HepG2 (cell line): Measurements from ENCODE around the gene MYO10. TPM values are rescaled to one million over a fixed set of nuclear protein-coding genes. Genes with fewer than 3 reads are reported as not detected.

ENCODE experiments used
- ATAC-seq: fragments of 200-7000 bp; cut with Tn5 transposase; 3 replicates; pipeline ENCODE4 v1.9.1; 2020; ENCODE audit warnings: mild to moderate bottlenecking, moderate library complexity
- BruUV-seq: library from RNA; stranded (reverse); fragments of 400-500 nt; replicated peaks from 2 replicates; lab custom pipeline; 2021; lab: Mats Ljungman, UMichigan
- CTCF ChIA-PET: fragments of 300-600 bp; formaldehyde crosslinking; extraction: SDS; loops from one replicate; lab custom pipeline; 2021; ENCODE audit warnings: low total read pairs, inconsistent platforms, low intra/inter-chr PET ratio; lab: Yijun Ruan, JAX
- POLR2A ChIA-PET: fragments of 350-600 bp; sonication (Branson Sonifier 250); formaldehyde crosslinking; loops from one replicate; lab custom pipeline; 2020; ENCODE audit warnings: antibody characterized with exemption, inconsistent platforms; lab: Yijun Ruan, JAX
- DNase-seq: peaks from one replicate; pipeline ENCODE4 v3.0.0-alpha.2; 2015; ENCODE audit warnings: low spot score
- FAIRE-seq: peaks from 3 replicates; lab custom pipeline; 2011; peaks lifted over from hg19 to GRCh38; lab: Jason Lieb, UNC
- H2AFZ ChIP-seq: one replicate; pipeline ENCODE4 v1.6.1; 2011; ENCODE audit warnings: low read length, inconsistent platforms
- H3K27ac ChIP-seq: fragments of 300-600 bp; 3 replicates; pipeline ENCODE4 v1.8.0; 2011; ENCODE audit warnings: mixed run types, mild to moderate bottlenecking, mixed read lengths, low read length, inconsistent platforms; ENCODE audit not compliant: insufficient read depth; ENCODE audit errors: extremely low read length
- H3K27me3 ChIP-seq, 2 experiments: fragments of 200-600 bp in 1 of 2; 2 replicates in 1 of 2; 3 replicates in 1 of 2; pipeline versions ENCODE4 v1.6.0 to v1.8.0; 2011; ENCODE audit warnings: low read length in 2 of 2, mild to moderate bottlenecking in 2 of 2, moderate library complexity in 2 of 2, inconsistent platforms in 1 of 2; ENCODE audit not compliant: insufficient read depth in 2 of 2, control insufficient read depth in 1 of 2
- H3K36me3 ChIP-seq, 2 experiments: fragments of 200-600 bp in 1 of 2; replicated peaks in 1 of 2; 2 replicates in 1 of 2; 3 replicates in 1 of 2; pipeline versions ENCODE4 v1.5.1 to v1.8.0; 2011; ENCODE audit warnings: low read length in 2 of 2, inconsistent platforms in 1 of 2; ENCODE audit not compliant: insufficient read depth in 2 of 2, control insufficient read depth in 1 of 2
- H3K4me1 ChIP-seq: 2 replicates; pipeline ENCODE4 v1.5.1; 2012; ENCODE audit warnings: low read length, inconsistent platforms; ENCODE audit not compliant: insufficient read depth
- H3K4me2 ChIP-seq: 2 replicates; pipeline ENCODE4 v1.6.0; 2011; ENCODE audit warnings: low read depth, low read length, inconsistent platforms
- H3K4me3 ChIP-seq, 3 experiments: fragments of 200-600 bp in 1 of 3; sonication (generic), shearing (Covaris generic) in 1 of 3; replicated peaks in 1 of 3; 2 replicates each; pipeline ENCODE4 v1.5.1; 2011 to 2016; ENCODE audit warnings: low read length in 3 of 3, inconsistent platforms in 2 of 3, low read depth in 2 of 3, mild to moderate bottlenecking in 2 of 3, control low read depth in 1 of 3, mixed read lengths in 1 of 3; ENCODE audit not compliant: insufficient read depth in 1 of 3
- H3K79me2 ChIP-seq: one replicate; pipeline ENCODE4 v1.6.1; 2011; ENCODE audit warnings: low read length, inconsistent platforms; ENCODE audit not compliant: insufficient read depth
- H3K9ac ChIP-seq: 2 replicates; pipeline ENCODE4 v1.6.0; 2011; ENCODE audit warnings: mild to moderate bottlenecking, low read depth, low read length, inconsistent platforms; ENCODE audit not compliant: insufficient read depth
- H3K9me3 ChIP-seq: 2 replicates; pipeline ENCODE4 v1.5.1; 2012; ENCODE audit warnings: mild to moderate bottlenecking, low read length
- H4K20me1 ChIP-seq: 2 replicates; pipeline ENCODE4 v1.6.0; 2011; ENCODE audit warnings: inconsistent platforms, mild to moderate bottlenecking, low read length, moderate library complexity; ENCODE audit not compliant: insufficient read depth
- ADNP ChIP-seq: sonication (generic); formaldehyde crosslinking; IDR thresholded peaks from 2 replicates; pipeline ENCODE4 v1.4.0; 2020; ENCODE audit warnings: missing genetic modification reagents
- ARHGAP35 ChIP-seq: sonication (generic); formaldehyde crosslinking; IDR thresholded peaks from 2 replicates; pipeline ENCODE4 v1.9.0; 2022; ENCODE audit warnings: mild to moderate bottlenecking, inconsistent platforms, moderate library complexity, missing genetic modification reagents, borderline replicate concordance
- CBX2 ChIP-seq, 2 experiments: fragments of 200-600 bp in 1 of 2; sonication (generic); formaldehyde crosslinking in 1 of 2; IDR thresholded peaks; 2 replicates each; pipeline versions ENCODE4 v1.7.0 to v1.8.1; 2018 to 2022; ENCODE audit warnings: low read depth in 2 of 2, low read length in 1 of 2, mild to moderate bottlenecking in 1 of 2, missing genetic modification reagents in 1 of 2
- HNRNPL ChIP-seq: fragments of 200-400 bp; formaldehyde crosslinking; IDR thresholded peaks from 2 replicates; pipeline ENCODE4 v1.6.1; 2017; ENCODE audit warnings: mild to moderate bottlenecking, low read depth, low read length
- HOMEZ ChIP-seq: IDR thresholded peaks from 2 replicates; pipeline ENCODE4 v1.6.1; 2016; ENCODE audit warnings: low read depth
- IKZF4 ChIP-seq: sonication (generic); formaldehyde crosslinking; IDR thresholded peaks from 2 replicates; pipeline ENCODE4 v1.5.1; 2020; ENCODE audit warnings: borderline replicate concordance, mild to moderate bottlenecking, low read depth, missing genetic modification reagents; ENCODE audit errors: not compliant biosample characterization
- IRF2 ChIP-seq: IDR thresholded peaks from 2 replicates; pipeline ENCODE4 v1.6.1; 2018; ENCODE audit warnings: missing genetic modification reagents, missing compliant biosample characterization
- MATR3 ChIP-seq: sonication (generic); formaldehyde crosslinking; IDR thresholded peaks from 2 replicates; pipeline ENCODE4 v1.4.0; 2020; ENCODE audit warnings: missing genetic modification reagents
- ZBTB7B ChIP-seq: sonication (generic); formaldehyde crosslinking; IDR thresholded peaks from 2 replicates; pipeline ENCODE4 v1.4.0; 2020; ENCODE audit warnings: missing genetic modification reagents
- ZNF136 ChIP-seq: sonication (generic); formaldehyde crosslinking; IDR thresholded peaks from 2 replicates; pipeline ENCODE4 v1.8.1; 2022; ENCODE audit warnings: low read depth, mild to moderate bottlenecking, moderate library complexity, missing genetic modification reagents
- WGBS: methylation state at CpG from one replicate; pipeline ENCODE4 v1.1.6; 2017; ENCODE audit warnings: low lambda C conversion rate; 5-methylcytosine and 5-hydroxymethylcytosine counted together
- in situ Hi-C: cut with HindIII; loops from 2 replicates; pipeline ENCODE4 v1.10.0; 2017; ENCODE audit warnings: low pct_unique_long_range_greater_than_20kb; ENCODE audit not compliant: extremely low pct_ligation_motif_present
- intact Hi-C: fragments of 100-400 bp; cut with micrococcal nuclease; formaldehyde crosslinking; loops from one replicate; pipeline ENCODE4 v1.10.0; 2022; ENCODE audit not compliant: unreplicated experiment
- polyA plus RNA-seq, 8 experiments: library from polyadenylated mRNA; depleted of rRNA in 3 of 8; stranded (reverse) in 7 of 8; unstranded in 1 of 8; fragments of >200 nt; fragmentation: Illumina TruSeq in 4 of 8; extraction: Trizol in 4 of 8; gene quantifications; 2 replicates each; pipeline versions ENCODE4 v1.2.1 to v1.2.3, GENCODE V29; 2011 to 2016; ENCODE audit warnings: low read depth in 4 of 8, missing spikeins in 1 of 8, mixed read lengths in 1 of 8; ENCODE audit not compliant: insufficient read depth in 1 of 8
- total RNA-seq, 5 experiments: library from RNA; depleted of rRNA; stranded (reverse); fragments of >200 nt; fragmentation: Illumina TruSeq; extraction: Trizol; gene quantifications; 2 replicates each; pipeline ENCODE4 v1.2.3, GENCODE V29; 2016; ENCODE audit warnings: low read depth in 1 of 5
- TF ChIP-seq, protein P1 (sequence below): sonication (generic); formaldehyde crosslinking; IDR thresholded peaks from 2 replicates; pipeline ENCODE4 v1.4.0; 2020; ENCODE audit warnings: missing genetic modification reagents
- TF ChIP-seq, protein P2 (sequence below): IDR thresholded peaks from 2 replicates; pipeline ENCODE4 v1.6.1; 2012; ENCODE audit warnings: low read depth, low read length, improper control_type of control experiment

MYO10 gene
- total and polyA plus RNA-seq, 2 of the 13 experiments (the other 11 are each of a cell fraction or from before 2014, with no cell fraction given): 4.5 to 14.0 TPM

- BruUV-seq: no TSS peak
- FAIRE-seq: no peak
- Histone ChIP-seq H2AFZ (no peak overlapping the region), H3K9me3 (no peaks in the 10 kb centered on the region), H3K4me3 (no peak overlapping the region; a peak in 1 of 6 replicates), H4K20me1 (no peaks in the 10 kb centered on the region; the same call in 1 of the 2 replicates), H3K79me2 (no peaks in the 10 kb centered on the region), H3K4me2 (peak overlapping the region; percentile 82; the same call in 1 of the 2 replicates), H3K4me1 (peaks cover 18% of the 10 kb centered on the region), H3K27me3 (peaks cover 3 to 37% of the 10 kb centered on the region in 2 experiments; a peak in 3 of 5 replicates), H3K27ac (no peak overlapping the region), H3K9ac (no peak overlapping the region), H3K36me3 (no peaks in the 10 kb centered on the region)
- DNase-seq: no peak
- 2% methylated on average over 6 of the region's 6 CpGs for WGBS
- ChIA-PET POLR2A (no interaction called here), CTCF (interaction anchor here (2.2 kb wide), 1 partner anchor 255 kb away, joined by 7 read pairs; no protein-coding TSS in a partner anchor)
- in situ Hi-C loops: loop anchor here (10.0 kb wide), 1 partner anchor 250 kb away; no protein-coding TSS in a partner anchor
- TF ChIP-seq CBX2 (IDR thresholded peaks at IDR 0.05; ENCODE audit: low read depth, low read length) (peak; percentile 93), CBX2 (CRISPR knock-in tag; IDR thresholded peaks at IDR 0.05; ENCODE audit: low read depth) (no peak), ARHGAP35 (no peak)
- intact Hi-C loops: loop anchor here (1.0 to 5.0 kb wide), 4 partner anchors 142 to 255 kb away; no protein-coding TSS in a partner anchor
- no peak for ATAC-seq
Measured at GRCh38 chr5:16934677-16935153, 1.4 kb downstream of the MYO10 start.

GRCh38 chr5:16934123-16934522 lies 2.0 kb downstream of the MYO10 start:
- H3K4me1 ChIP-seq: peaks cover 18% of the 10 kb centered on the region
- peak; percentile 81 for ATAC-seq
- H3K36me3 ChIP-seq: no peaks in the 10 kb centered on the region
- no peak overlapping the region for H2AFZ ChIP-seq
- no peaks in the 10 kb centered on the region for H3K9me3 ChIP-seq
- POLR2A ChIA-PET: no interaction called here
- CTCF ChIA-PET: interaction anchor here (2.2 kb wide), 1 partner anchor 255 kb away, joined by 7 read pairs; no protein-coding TSS in a partner anchor
- in situ Hi-C loops (loop anchor here (10.0 kb wide), 1 partner anchor 251 kb away; no protein-coding TSS in a partner anchor), intact Hi-C loops (loop anchor here (1.0 to 5.0 kb wide), 4 partner anchors 142 to 255 kb away; no protein-coding TSS in a partner anchor)
- no peak overlapping the region for H3K9ac ChIP-seq
- peak; percentile 39 for FAIRE-seq
- peak; percentile 25 for DNase-seq
- no peak overlapping the region for H3K27ac ChIP-seq
- 5% methylated on average over 11 of the region's 11 CpGs for WGBS
- H3K4me2 ChIP-seq: no peak overlapping the region
- H4K20me1 ChIP-seq: no peaks in the 10 kb centered on the region; the same call in 1 of the 2 replicates
- no peaks in the 10 kb centered on the region for H3K79me2 ChIP-seq
- H3K27me3 ChIP-seq: peaks cover 3 to 37% of the 10 kb centered on the region in 2 experiments; a peak in 3 of 5 replicates
- no peak overlapping the region for H3K4me3 ChIP-seq
- BruUV-seq: no TSS peak
- no peak for TF ChIP-seq HOMEZ (CRISPR knock-in tag)
- TF ChIP-seq ZNF136: no peak
- no peak for TF ChIP-seq IKZF4 (CRISPR knock-in tag)
- TF ChIP-seq, protein P1, sequence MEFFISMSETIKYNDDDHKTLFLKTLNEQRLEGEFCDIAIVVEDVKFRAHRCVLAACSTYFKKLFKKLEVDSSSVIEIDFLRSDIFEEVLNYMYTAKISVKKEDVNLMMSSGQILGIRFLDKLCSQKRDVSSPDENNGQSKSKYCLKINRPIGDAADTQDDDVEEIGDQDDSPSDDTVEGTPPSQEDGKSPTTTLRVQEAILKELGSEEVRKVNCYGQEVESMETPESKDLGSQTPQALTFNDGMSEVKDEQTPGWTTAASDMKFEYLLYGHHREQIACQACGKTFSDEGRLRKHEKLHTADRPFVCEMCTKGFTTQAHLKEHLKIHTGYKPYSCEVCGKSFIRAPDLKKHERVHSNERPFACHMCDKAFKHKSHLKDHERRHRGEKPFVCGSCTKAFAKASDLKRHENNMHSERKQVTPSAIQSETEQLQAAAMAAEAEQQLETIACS (CRISPR knock-in tag): no peak
- TF ChIP-seq ADNP (CRISPR knock-in tag): no peak
- TF ChIP-seq HNRNPL: no peak
- TF ChIP-seq MATR3: no peak
- no peak for TF ChIP-seq IRF2
- TF ChIP-seq ZBTB7B (CRISPR knock-in tag): peak; percentile 42; the same call in 1 of the 2 replicates
- TF ChIP-seq, protein P2, sequence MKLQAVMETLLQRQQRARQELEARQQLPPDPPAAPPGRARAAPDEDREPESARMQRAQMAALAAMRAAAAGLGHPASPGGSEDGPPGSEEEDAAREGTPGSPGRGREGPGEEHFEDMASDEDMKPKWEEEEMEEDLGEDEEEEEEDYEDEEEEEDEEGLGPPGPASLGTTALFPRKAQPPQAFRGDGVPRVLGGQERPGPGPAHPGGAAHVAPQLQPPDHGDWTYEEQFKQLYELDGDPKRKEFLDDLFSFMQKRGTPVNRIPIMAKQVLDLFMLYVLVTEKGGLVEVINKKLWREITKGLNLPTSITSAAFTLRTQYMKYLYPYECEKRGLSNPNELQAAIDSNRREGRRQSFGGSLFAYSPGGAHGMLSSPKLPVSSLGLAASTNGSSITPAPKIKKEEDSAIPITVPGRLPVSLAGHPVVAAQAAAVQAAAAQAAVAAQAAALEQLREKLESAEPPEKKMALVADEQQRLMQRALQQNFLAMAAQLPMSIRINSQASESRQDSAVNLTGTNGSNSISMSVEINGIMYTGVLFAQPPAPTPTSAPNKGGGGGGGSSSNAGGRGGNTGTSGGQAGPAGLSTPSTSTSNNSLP: no peak
